Measurements from ENCODE around the gene MARK2. TPM values are rescaled to one million over a fixed set of nuclear protein-coding genes. Genes with fewer than 3 reads are reported as not detected.
A peak's percentile ranks its signal among the peaks of the same experiment; 100 is the strongest.

Gene MARK2
- total RNA-seq, 1 experiment from 2014 or later = 39.8 TPM

- DNase-seq (ENCODE audit: unreplicated experiment) = peak; percentile 3
- Mint-ChIP-seq H3K36me3 (ENCODE audit: insufficient read depth, unreplicated experiment) (peaks cover 31% of the 10 kb centered on the region), H3K4me1 (ENCODE audit: insufficient read depth, unreplicated experiment) (peaks cover 47% of the 10 kb centered on the region), H3K9me3 (ENCODE audit: unreplicated experiment) (no peaks in the 10 kb centered on the region), H3K27me3 (ENCODE audit: insufficient read depth, unreplicated experiment) (no peaks in the 10 kb centered on the region), H3K27ac (ENCODE audit: low read depth, unreplicated experiment) (peak overlapping the region; percentile 73), H3K4me3 (ENCODE audit: unreplicated experiment) (peak overlapping the region; percentile 93)
- no TSS peak for BruUV-seq (replicated peaks)
- ChIA-PET CTCF (interaction anchor here (0.6 to 8.3 kb wide), 5 partner anchors 30 to 1170 kb away, joined by 3 to 241 read pairs (median 6); no protein-coding TSS in a partner anchor), POLR2A (interaction anchor here (0.6 to 5.4 kb wide), 17 partner anchors 10 to 464 kb away, joined by 3 to 37 read pairs (median 5); partner anchors contain the start of genes NAA40 and ZFTA)
- intact Hi-C loops (cut with micrococcal nuclease) = loop anchor here (1.0 to 5.0 kb wide), 2 partner anchors 32 to 47 kb away; no protein-coding TSS in a partner anchor
- no peak for TF ChIP-seq CTCF (IDR thresholded peaks at IDR 0.05; ENCODE audit: unreplicated experiment)
These were observed 1.6 kb downstream of the MARK2 start for GRCh38 chr11:63840356-63841060.

DNA sequence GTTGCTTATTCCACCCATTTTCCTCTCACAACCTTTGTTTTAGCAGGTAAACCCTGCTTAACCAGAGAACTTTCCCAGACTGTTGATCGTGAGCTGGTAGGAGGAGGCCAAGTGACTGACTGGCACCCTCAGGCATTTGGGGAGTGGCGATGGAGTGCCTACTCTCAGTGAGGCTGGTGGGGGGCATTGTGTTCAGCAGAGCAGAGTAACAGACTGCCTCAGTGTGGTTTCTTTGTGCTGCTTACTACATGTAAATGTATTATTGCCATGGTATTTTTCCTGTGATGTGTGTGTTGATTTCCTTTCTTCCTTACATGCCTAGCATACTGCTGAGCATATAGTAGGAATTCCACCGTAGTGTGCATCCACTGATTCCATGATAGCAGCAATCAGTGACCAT lies 2.6 kb downstream of the MARK2 start:
- Mint-ChIP-seq H3K36me3 (ENCODE audit: insufficient read depth, unreplicated experiment) (peaks cover 34% of the 10 kb centered on the region), H3K9me3 (ENCODE audit: unreplicated experiment) (no peaks in the 10 kb centered on the region), H3K4me1 (ENCODE audit: insufficient read depth, unreplicated experiment) (peaks cover 52% of the 10 kb centered on the region), H3K27me3 (ENCODE audit: insufficient read depth, unreplicated experiment) (no peaks in the 10 kb centered on the region), H3K27ac (ENCODE audit: low read depth, unreplicated experiment) (peak overlapping the region; percentile 73), H3K4me3 (ENCODE audit: unreplicated experiment) (peak overlapping the region; percentile 93)
- intact Hi-C loops (cut with micrococcal nuclease) = loop anchor here (1.0 to 5.0 kb wide), 2 partner anchors 31 to 46 kb away; no protein-coding TSS in a partner anchor
- BruUV-seq (replicated peaks) = TSS peak; percentile 15
- peak; percentile 46 for DNase-seq (ENCODE audit: unreplicated experiment)
- ChIA-PET CTCF (interaction anchor here (0.7 to 8.3 kb wide), 5 partner anchors 11 to 937 kb away, joined by 3 to 94 read pairs (median 4); no protein-coding TSS in a partner anchor), POLR2A (interaction anchor here (0.7 to 2.6 kb wide), 7 partner anchors 10 to 325 kb away, joined by 3 to 10 read pairs (median 5); partner anchors contain the start of gene ZFTA)
- TF ChIP-seq CTCF (IDR thresholded peaks at IDR 0.05; ENCODE audit: unreplicated experiment) = no peak

DNA sequence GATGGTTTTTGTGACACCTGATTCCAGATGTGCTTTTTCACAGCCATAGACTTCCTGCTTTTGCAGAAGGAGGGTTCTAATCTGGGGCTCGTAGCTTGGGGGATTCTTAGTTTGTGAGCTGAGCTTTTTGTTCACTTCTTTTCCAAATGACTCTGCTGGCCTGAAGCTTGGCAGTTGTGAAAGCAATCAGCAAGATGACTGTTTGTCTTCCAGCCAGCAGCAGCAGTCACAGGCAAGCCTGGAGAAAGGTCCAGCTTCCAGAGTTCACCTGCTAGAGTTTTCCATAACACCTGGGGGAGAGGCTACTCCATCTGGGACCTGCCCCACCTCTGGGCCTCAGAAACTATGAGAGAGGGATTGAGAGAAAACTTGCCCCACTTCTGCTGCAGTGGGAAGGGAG lies 4.1 kb downstream of the MARK2 start:
- Mint-ChIP-seq H3K27me3 (ENCODE audit: insufficient read depth, unreplicated experiment) (no peaks in the 10 kb centered on the region), H3K4me3 (ENCODE audit: unreplicated experiment) (no peak overlapping the region), H3K4me1 (ENCODE audit: insufficient read depth, unreplicated experiment) (peaks cover 45% of the 10 kb centered on the region), H3K9me3 (ENCODE audit: unreplicated experiment) (no peaks in the 10 kb centered on the region), H3K27ac (ENCODE audit: low read depth, unreplicated experiment) (no peak overlapping the region), H3K36me3 (ENCODE audit: insufficient read depth, unreplicated experiment) (peaks cover 38% of the 10 kb centered on the region)
- intact Hi-C loops (cut with micrococcal nuclease) = loop anchor here (5.0 kb wide), 1 partner anchor 44 kb away; no protein-coding TSS in a partner anchor
- TF ChIP-seq CTCF (IDR thresholded peaks at IDR 0.05; ENCODE audit: unreplicated experiment) = no peak
- ChIA-PET POLR2A (interaction anchor here (1.6 to 3.5 kb wide), 4 partner anchors 22 to 47 kb away, joined by 3 to 22 read pairs (median 8); no protein-coding TSS in a partner anchor), CTCF (interaction anchor here (0.6 to 8.3 kb wide), 10 partner anchors 13 to 208 kb away, joined by 3 to 94 read pairs (median 3); no protein-coding TSS in a partner anchor)
- no TSS peak for BruUV-seq (replicated peaks)
- DNase-seq (ENCODE audit: unreplicated experiment) = no peak

- BruUV-seq (replicated peaks) = no TSS peak
- Mint-ChIP-seq H3K4me1 (ENCODE audit: insufficient read depth, unreplicated experiment) (peaks cover 41% of the 10 kb centered on the region), H3K4me3 (ENCODE audit: unreplicated experiment) (no peak overlapping the region), H3K27me3 (ENCODE audit: insufficient read depth, unreplicated experiment) (no peaks in the 10 kb centered on the region), H3K36me3 (ENCODE audit: insufficient read depth, unreplicated experiment) (peaks cover 49% of the 10 kb centered on the region), H3K9me3 (ENCODE audit: unreplicated experiment) (no peaks in the 10 kb centered on the region), H3K27ac (ENCODE audit: low read depth, unreplicated experiment) (peak overlapping the region; percentile 70)
- ChIA-PET POLR2A (interaction anchor here (0.5 to 3.5 kb wide), 13 partner anchors 8 to 1117 kb away, joined by 3 to 22 read pairs (median 4); partner anchors contain the start of gene HNRNPUL2), CTCF (interaction anchor here (0.7 to 6.3 kb wide), 8 partner anchors 7 to 370 kb away, joined by 3 to 40 read pairs (median 4); partner anchors contain the start of gene MARK2)
- no peak for DNase-seq (ENCODE audit: unreplicated experiment)
- intact Hi-C loops (cut with micrococcal nuclease) = loop anchor here (5.0 kb wide), 1 partner anchor 42 kb away; no protein-coding TSS in a partner anchor
- TF ChIP-seq CTCF (IDR thresholded peaks at IDR 0.05; ENCODE audit: unreplicated experiment) = no peak
These were observed 5.9 kb downstream of the MARK2 start for GRCh38 chr11:63844836-63845235.

All from MCF 10A (cell line).